GM19324 (cell line): ENCODE data around the gene PARP11.

Experiments used
- ATAC-seq: cut with Tn5 transposase; IDR thresholded peaks from one replicate; pipeline ENCODE4 v1.9.1; 2021; ENCODE audit warnings: mild to moderate bottlenecking, moderate library complexity; ENCODE audit not compliant: unreplicated experiment, low FRiP score

PARP11 gene

DNA sequence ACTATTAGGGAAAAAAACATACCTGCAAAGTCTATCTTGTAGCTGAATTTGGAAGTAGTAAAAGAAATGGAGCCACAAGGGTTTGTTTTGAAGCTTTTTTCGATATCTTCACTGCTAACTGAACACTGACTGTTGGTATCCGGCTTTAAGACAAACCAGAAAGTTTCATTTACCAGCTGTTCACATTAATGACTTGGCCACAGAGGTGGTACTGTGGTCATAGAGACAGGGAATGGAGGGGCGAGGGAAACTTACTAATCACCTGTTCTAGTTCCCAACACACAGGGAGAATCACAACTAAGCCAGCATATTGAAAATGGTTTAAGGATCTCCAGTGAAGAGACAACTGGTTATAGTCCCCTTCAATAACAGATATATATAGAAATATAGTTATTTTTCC lies 44.3 kb downstream of the PARP11 start:
- no peak for ATAC-seq

DNA sequence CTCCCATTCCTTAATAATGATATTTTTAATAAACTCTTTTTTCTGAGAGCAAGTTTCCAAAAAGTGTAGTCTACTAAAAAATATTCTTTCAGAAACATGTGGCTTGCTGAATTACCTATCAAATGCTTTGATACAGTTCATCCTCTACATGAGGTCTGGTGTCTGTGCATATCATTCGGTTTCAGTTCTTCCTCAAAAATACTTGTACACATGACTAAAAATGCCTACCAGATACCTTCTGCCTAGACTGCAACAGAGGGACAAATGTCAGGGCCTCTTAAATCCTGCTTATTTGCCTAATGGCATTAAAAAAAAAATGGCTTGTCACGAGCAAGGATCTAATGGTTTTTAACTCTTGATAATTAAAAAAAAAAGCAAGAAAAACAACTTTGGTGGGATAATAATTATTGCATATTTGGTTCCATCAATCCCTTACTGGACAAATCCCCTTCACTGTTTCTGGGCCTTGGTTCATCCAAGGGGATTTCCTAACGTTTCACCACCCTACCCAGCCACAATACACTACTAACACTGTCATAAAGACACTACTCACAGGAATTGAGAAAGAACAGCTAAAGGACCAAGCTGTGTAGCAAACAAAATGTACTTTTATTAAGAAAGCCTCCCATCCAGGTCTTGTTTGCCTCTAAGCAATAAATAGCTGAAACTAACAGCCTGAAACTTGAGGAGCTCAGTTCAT lies 45.7 kb downstream of the PARP11 start:
- no peak for ATAC-seq

DNA sequence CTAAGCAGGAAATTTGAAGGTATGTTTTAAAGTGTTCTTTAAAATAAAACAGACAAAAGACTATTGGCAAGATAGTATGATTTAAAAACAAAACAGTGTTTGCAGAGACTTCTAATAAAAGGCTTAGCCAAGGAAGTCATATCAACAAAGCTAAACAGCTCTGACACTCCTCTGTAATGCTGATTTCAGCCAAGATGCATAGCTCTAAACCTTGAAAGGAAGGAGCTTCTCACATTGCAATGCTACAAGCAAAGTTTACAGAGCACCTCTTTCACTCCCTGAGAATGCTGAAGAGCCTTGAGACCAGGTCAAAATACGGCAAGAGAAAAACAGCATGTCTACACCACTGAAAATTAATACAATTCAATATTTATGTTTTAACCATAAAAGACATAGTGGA lies 51.8 kb downstream of the PARP11 start:
- ATAC-seq: no peak

DNA sequence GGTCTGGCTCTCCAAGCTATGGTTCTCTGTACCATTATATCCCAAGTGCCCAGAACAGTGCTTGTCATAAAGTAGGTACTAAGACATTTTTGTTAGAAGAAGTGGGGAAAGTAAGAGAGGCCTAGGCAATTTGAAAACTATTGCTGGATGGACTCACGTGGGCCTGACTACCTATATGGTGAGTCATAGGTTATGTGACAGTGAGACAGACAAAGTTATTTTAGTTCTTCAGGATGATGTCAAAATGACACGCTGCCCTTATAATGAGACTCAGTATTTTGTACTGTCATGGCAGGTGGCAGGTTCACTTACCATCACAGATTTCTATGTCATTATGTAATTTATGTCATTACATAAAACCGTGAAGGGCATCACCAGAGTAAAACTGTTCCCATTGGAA lies 53.1 kb downstream of the PARP11 start:
- no peak for ATAC-seq

DNA sequence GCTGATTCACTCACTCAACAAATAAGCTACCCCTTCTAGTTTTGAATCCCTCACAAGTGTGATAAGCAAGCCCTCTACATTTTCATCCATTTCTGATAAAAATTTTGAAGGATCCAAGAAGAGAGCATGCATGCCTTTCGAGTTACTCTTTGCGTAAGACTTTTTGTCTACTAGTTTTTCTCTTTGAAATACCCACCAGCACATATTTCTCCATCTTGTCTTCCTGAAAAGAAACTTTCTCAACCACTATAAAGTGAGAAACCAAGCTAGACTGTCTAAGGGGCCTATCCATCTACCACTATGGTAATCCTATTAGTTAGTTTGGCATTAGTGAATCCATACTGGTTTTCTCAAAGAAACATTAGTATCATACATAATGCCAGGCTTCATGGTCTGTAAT lies 56.9 kb downstream of the PARP11 start:
- ATAC-seq: no peak

DNA sequence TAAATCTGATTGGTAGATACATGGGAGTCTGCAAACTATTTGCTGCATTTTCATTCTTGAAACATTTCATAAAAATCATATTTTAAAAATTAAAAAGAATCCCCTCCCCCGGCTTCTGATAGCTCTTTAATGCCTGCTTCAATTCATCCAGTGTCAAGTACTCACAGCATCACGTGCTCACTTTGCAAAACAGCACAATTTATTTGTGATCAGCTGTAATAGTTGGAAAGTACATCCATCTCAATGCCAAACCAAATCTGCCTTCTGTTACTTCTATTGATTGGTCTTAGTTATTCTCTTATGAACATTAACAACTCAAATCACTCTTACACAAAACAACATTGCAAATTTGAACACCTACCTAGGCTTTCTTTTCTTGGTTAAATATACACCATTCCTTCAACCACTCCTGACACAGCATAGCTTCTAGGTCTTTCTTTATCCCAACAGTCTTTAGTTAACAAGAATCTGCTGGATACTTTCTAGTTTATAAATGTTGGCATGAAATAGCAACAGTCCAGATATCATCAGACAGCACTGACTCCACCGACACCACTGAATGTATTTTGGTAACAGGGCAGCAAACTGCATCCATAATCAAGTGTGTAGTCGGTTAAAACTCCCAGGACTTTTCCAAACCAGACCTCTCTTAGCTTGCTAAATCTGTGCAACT lies 58.0 kb downstream of the PARP11 start:
- no peak for ATAC-seq

DNA sequence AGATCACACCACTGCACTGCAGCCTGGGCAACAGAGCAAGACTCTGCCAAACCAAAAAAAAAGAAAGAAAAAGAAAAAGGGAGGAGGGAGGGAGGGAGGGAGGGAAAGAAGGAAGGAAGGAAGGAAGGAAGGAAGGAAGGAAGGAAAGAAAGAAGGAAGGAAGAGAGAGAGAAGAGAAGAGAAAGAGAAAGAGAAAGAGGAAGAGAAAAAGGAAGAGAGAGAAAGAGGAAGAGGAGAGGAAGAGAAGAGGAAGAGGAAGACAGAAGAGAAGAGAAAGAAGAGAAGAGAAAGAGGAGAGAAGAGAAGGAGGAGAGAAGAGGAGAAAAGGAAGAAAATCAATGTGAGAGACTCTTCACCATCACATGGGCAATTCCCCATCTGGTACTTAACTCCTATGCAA lies 62.7 kb downstream of the PARP11 start:
- no peak for ATAC-seq

DNA sequence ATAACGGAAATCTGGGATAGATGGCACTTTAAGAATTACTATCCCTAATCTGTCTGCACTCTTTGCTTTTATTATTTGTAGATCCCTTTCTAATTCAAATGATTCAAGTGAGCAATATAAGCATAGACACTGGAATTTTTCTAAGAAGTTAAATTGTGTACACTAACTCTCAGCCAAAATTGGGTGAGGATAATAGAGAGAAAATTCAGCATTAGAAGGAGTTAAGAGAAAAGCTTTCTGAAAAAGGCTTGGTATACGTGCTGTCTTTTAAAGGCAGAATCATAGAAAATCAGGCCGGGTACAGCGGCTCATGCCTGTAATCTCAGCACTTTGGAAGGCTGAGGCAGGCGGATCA lies 63.2 kb downstream of the PARP11 start:
- no peak for ATAC-seq

DNA sequence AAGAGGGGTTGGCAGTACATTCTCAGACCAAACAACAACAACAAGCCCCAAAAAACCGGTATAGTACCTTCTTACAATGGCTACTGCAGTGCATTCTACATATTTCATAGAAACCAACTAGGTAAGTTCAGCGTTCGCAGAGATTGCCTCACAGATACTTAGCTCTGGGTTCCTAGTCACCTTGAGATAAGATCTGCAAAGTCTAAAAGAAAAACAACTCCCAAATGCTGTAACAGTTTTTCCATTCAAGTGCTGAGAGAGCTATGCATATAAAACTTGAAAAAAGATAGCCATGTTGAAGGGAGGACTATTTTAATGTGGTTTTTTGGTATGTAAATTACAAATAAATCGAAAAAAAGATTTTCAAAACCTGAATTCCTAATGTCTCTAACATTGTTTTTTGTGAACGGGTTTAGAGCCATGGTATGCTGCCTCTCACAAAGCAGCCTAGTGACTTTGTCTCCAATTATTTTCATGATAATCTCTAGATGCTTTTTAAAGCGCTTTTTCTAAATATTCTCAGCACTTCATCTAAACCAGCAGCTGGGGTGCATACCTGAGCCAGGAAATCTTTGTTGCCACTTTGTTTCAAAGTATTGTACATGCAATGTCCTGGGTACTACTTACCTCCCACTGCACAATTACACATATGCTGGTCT lies 63.7 kb downstream of the PARP11 start:
- ATAC-seq: no peak

DNA sequence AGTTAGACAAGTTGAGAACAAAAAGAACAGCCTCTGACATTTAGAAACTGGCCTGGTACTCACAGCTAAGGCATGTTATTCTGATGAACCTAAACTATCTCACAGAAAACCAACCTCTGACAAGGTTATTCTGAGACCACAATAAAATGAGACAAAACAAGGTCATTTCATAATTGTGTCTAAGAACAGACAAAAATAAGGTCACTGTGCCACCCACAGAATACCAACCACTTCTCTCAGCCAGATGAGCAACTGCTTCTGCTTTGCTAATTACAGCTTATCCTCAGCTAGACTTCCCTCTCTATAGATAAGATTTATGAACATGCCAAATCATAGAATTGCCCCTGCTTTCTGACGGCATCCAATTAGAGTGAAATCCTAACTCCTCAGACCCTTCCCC lies 68.1 kb downstream of the PARP11 start:
- no peak for ATAC-seq

DNA sequence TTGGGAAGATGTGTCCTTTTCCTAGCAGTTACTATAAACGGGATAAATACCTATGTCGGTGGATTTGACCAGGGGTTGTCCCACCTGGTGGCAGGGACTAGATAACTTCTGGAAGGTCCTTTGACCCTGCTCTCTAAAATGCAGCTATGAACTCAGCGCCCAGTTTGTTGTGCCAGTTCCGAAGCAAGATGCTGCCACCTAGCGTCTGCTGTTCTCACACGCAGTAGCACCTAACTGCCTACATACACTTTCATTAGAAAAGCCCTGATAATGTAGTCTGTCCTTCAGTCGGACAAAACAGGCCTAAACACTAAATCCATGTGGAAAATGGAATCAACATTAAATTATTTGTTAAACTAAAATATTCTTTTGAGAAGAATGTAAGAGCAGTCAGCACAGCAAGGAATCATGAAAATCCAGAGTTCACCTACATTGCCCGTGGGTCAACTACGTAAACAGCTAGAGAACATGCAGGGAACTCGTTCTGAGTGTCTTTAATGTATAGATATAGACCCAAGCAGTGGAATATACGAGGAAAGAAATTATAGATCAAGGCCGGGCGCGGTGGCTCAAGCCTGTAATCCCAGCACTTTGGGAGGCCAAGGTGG lies 69.2 kb downstream of the PARP11 start:
- no peak for ATAC-seq

DNA sequence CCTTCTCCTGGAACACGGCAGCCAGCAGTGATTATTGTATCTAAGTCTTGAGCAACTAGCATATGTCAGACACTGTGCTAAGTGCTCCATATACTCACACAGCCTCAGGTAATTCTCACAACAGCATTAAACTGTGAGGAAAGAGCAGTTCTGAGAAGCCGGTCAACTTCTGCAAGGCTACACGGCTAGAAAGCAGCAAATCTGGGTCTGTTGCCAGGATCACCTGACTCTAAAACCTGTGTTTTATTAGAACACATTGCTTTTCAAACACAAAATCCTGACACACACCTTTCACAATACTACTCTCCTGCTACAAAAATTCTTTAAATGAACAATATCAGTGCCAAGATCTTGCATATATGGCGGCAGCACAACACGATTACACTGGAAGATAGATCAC lies 70.5 kb downstream of the PARP11 start:
- no peak for ATAC-seq

DNA sequence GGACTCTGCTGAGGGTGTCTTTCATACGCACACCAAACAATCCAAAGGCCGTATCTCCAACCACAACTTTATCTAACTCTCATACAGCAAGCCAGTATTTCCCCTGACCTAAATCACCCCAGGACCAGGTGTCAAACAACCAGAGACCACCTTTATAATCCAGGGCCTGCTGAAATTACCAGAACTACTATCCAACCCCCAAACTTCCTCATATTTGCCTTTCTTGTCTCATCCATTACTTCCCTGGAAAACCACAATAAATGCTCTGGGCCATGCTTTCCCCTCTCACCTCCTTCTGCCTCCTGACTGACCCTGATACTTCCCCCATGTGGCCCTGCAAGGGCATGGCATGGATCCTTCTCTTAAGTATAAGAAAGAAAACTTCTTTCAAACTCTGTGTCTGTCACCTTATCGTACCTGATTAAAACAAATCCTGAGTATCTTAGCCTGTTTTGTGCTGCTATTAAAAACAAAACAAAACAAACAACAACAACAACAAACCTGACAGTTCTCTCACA lies 75.6 kb downstream of the PARP11 start:
- ATAC-seq: no peak

DNA sequence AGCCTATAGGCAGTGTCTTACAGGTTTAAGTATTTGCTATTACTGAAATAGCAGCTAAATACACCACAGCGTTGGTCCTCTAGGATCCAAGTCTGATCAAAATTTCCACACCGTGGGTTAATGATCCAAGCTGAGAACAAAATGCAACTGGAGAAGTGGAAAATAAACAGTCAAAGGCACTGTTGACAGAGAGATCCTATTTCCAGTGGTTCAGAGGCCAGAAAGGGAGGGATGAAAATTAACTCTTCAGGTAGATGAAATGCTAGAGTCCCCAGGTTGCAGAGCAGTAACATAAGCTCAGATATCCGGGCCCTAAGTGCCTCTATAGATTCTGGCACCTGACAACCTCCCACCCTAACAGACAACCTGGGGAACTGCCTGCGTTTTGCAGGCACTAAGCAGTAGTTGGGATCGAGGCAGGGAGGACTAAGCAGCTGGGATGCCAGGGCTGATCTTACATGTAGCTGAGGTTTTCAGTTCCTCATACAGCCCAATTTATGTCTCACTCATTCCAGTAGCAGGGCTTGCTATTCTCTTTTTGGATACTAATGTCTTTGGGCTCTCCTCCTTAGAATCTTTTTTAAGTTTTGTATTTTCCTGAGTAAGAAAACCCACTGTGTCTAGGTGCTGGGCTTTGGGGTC lies 77.6 kb downstream of the PARP11 start:
- no peak for ATAC-seq

DNA sequence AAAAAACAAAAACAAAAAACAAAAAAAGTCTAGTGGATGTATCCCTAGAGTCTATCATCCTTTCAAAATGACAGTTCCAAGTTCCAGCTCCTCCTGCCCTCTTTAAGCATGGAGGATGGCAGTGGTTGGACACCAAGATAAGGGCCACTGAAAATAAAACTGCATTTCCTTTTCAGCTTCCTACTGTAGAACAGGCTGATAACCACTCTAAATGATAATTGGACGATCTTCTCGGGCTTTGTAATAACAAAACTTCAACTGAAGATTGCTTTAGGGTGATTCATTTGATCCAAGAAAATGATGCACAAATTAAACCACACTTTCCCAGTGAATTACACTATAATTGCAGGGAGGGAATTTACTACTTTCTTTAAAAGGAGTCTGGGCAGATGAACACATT lies 78.1 kb downstream of the PARP11 start:
- no peak for ATAC-seq

DNA sequence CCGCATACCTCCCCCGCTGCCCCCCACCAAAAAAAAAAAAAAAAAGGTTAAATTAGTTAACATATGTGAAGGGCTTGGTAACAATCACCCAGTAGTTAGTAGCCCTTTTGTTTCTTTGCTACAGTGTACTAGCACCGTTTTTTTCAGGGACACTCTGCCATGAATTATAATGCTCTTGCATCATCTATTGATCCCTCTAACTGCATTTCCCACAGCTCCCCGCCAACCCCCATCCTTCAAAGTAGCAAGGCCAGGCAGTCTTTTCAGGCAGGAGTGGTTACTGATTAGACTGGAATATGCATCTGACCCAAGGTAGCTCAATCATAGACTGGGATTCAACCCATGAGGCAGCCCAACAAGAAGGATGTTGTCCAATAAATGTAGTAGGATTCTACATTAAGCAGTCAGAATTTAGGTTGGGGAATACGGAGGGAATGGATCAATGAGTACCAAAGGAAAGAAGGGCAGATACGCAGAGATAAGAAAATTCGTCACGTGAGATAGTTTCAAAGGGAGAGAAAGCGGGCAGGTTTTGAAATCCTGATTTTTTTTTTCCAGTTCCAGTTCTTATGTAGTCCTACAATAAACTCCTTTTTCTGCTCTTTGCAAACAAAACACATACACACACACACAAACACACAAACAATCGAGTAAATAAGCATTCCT lies 80.4 kb downstream of the PARP11 start:
- no peak for ATAC-seq

DNA sequence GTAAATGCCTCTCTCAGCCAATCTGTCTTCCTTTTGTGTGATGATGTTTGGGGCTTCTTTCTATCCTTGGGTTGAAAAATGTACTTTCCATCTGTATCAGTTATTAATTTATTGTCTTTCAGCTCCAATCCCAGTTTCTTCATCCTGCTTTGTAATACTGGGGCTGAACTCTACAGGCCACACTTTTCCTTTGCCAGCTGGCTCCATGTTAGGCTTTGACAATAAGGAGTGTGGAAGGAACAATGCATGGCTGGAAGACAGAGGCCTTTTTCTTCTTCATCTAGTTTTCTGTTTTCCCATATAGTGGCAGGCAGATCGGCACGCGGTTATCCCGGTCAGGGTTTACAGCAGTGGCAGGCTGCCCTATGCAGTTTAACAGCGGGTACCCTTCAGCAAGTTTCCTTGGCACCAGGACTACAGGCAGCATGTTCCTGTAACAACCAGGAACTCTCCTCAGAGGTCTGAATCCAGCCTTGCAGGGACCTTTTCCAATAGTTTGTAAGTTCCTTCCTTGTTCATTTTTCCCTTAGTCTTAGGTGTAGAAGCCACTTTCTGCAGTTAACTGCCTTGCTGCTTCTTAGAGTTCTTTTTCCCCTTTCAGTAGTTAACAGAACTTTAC lies 81.8 kb downstream of the PARP11 start:
- ATAC-seq: no peak

DNA sequence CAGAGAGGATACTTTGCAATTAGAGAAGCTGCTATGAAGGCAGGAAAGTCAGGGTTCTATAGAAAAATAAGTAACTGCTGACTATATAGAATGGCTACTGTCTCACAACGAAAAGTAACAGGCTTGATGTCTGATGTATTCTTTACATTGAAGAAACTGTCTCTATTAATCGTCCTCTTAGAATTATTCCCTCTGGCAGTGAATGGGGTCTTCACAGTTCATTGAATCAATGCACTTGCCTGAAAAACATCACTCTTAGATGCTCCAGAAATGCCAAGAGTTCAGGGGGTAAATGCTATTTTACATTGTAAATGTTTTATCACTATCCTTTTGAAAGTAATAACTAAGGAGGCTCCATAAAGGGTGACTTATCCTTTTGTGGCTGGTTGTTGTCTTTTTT lies 82.6 kb downstream of the PARP11 start:
- ATAC-seq: no peak

DNA sequence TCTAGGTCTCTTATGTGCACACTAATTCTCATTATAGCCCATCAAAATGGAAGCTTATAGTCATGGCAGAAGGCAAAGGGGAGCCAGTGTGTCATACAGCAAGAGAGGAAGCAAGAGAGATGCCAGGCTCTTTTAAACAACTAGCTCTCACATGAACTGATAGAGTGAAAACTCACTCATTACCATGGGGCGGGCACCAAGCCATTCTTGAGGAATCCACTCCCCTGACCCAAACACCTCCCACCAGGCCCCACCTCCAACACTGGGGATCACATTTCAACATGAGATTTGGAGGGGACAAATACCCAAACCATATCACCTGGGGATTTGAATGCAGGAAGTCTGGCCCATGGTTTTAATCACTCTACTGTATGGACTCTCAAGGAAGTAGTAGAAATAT lies 83.4 kb downstream of the PARP11 start:
- ATAC-seq: no peak

DNA sequence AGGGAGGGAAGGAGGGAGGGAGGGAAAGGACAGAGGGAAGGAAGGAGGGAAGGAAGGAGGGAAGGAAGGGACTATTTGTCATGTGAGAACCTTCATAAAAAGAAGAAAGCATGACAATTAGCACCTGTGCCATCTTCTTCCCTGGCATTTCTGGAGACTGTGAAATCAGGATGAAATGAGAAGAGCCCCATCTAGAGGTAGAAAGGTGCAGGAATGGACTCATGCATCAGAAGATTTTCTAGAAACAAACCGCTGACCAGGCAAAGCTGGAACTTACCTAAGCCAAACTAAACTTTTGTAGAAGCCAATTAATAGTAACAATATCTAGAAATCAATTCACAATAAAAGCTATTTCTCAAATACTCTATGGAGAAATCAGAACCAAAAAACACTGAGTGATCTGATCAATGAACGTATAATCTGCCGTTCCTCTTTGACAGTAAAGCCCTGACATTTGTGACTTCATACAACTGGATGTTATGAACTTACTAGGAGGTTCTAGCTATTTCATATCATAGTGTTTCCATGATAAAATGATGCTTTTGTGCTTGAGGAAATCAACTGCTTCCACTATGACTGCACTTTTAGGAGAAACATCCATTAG lies 95.9 kb downstream of the PARP11 start:
- no peak for ATAC-seq
